Measurements from ENCODE around the gene ARMC9. TPM values are rescaled to one million over a fixed set of nuclear protein-coding genes. Genes with fewer than 3 reads are reported as not detected.

Gene ARMC9
- polyA plus RNA-seq, 3 donors from 2014 or later = 0.94 to 1.1 TPM; not detected in 1

DNA sequence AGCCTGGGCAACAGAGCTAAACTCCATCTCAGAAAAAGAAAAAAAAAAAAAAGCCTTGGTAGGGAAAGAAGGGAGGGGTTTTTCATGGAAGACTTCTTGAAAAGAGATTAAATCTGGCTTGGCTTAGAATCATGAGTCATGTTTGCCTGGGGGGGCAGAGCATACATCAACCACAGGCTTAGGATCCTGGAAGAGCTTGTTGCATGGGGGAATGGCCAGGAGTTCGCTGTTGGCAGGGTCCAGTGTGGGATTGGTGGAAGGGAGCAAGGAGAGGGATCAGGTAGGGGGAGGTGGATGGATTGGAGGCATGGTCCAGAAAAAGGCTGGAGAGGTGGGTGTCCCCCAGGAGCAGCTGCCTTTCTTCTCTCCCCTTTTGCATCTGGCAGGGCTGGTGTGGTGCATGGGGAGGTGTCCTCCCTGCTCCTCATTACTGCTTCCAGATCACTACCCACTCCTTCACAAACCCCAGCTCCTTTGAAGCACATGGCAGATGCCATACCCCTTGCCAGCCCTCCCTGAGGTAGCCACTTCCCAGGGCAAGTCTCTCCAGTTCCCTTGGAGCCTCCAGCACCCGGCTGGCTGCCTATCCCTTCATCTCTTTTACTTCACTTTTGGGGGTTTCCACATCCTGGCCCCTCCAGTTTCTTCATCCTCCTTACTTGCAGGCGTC, 2.5 kb downstream of the ARMC9 start:
- H3K4me3 Mint-ChIP-seq = peak overlapping the region in 2 of 5 donors; percentile 5 to 41
- no peaks in the 10 kb centered on the region for H3K36me3 Mint-ChIP-seq
- H3K27ac Mint-ChIP-seq = peak overlapping the region in 2 of 6 donors; percentile 33 to 52
- no peaks in the 10 kb centered on the region for H3K9me3 Mint-ChIP-seq
- H3K4me1 Mint-ChIP-seq = peaks cover 12 to 18% of the 10 kb centered on the region in 2 donors
- no peak for DNase-seq
- peaks cover 6 to 12% (median 9%) of the 10 kb centered on the region in 3 donors for H3K27me3 Mint-ChIP-seq (ENCODE audit: low read depth in 3 of 3)

DNA sequence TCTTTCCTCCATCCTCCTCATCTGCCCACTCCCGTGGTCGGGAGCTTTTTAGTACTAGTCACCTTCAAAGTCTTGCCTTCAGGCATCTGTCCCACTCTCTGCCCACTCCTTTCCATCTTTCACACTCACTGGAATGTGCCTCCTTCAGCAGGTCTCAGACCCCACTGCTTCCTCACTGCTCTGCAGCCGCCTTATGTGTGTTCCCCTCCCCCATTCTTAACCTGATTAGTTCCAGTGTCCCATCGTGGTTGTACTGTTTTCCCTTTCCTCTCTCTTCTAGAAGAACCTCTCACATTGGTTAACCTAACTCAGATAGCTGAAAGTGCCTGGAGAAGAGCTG, 3.0 kb downstream of the ARMC9 start:
- Mint-ChIP-seq H3K27ac (peak overlapping the region in 1 of 6 donors; percentile 33), H3K4me3 (peak overlapping the region in 1 of 5 donors; percentile 5)

DNA sequence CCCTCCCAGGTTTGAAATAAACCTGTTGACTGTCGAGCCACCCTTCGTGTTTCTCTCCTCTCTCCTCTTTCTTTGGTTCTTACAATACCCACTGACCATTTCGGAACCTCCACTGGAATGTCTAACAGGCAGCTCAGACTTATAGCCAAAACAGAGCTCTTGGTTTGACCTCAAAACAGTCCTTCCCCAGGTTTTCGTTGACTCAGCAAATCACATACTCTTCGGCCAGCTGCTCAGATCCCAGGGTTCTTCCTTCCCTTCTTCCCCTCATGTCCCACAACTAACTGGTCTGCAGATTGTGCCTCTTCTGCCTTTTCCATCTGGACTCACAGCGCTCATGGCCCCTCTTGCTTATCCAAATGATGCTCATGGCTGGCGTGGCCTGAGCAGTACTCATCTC, 4.7 kb downstream of the ARMC9 start:
- no peak overlapping the region for H3K27ac Mint-ChIP-seq
- H3K27me3 Mint-ChIP-seq (ENCODE audit: low read depth in 3 of 3) = peaks cover 3 to 12% (median 5%) of the 10 kb centered on the region in 3 donors
- H3K9me3 Mint-ChIP-seq = no peaks in the 10 kb centered on the region
- H3K4me1 Mint-ChIP-seq = peaks cover 5 to 8% of the 10 kb centered on the region in 2 donors
- no peak for DNase-seq
- no peak overlapping the region for H3K4me3 Mint-ChIP-seq
- no peaks in the 10 kb centered on the region for H3K36me3 Mint-ChIP-seq

More for the DNA sequence above, 3.0 kb downstream of the ARMC9 start:
- DNase-seq = no peak
- H3K36me3 Mint-ChIP-seq = no peaks in the 10 kb centered on the region
- H3K4me1 Mint-ChIP-seq = peaks cover 12 to 18% of the 10 kb centered on the region in 2 donors
- H3K9me3 Mint-ChIP-seq = no peaks in the 10 kb centered on the region
- peaks cover 3 to 12% (median 9%) of the 10 kb centered on the region in 3 donors for H3K27me3 Mint-ChIP-seq (ENCODE audit: low read depth in 3 of 3)

DNA sequence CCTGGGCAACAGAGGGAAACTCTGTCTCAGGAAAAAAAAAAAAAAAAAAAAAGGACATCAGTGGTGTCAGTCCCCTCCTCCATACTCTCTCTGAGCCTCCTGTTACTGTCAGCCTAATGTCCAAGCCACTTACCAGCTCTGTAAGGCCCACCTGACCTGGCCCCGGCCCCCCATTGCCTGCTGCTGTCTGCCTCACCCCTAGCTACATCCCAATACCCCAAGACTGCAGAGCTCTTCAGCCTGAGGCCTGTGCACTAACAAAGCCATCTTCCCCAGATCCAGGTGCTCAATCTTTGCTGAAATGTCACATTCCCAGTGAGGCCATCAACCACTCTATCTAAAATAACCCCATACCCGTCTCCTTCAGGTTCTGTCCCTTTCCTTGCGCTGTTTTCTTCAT, 5.7 kb downstream of the ARMC9 start:
- no peaks in the 10 kb centered on the region for H3K36me3 Mint-ChIP-seq
- no peak overlapping the region for H3K27ac Mint-ChIP-seq
- no peak overlapping the region for H3K4me3 Mint-ChIP-seq
- peaks cover 0 to 2% of the 10 kb centered on the region in 2 donors for H3K4me1 Mint-ChIP-seq
- no peak for DNase-seq
- H3K27me3 Mint-ChIP-seq (ENCODE audit: low read depth in 3 of 3) = peaks cover 1 to 10% (median 3%) of the 10 kb centered on the region in 3 donors
- H3K9me3 Mint-ChIP-seq = no peaks in the 10 kb centered on the region

DNA sequence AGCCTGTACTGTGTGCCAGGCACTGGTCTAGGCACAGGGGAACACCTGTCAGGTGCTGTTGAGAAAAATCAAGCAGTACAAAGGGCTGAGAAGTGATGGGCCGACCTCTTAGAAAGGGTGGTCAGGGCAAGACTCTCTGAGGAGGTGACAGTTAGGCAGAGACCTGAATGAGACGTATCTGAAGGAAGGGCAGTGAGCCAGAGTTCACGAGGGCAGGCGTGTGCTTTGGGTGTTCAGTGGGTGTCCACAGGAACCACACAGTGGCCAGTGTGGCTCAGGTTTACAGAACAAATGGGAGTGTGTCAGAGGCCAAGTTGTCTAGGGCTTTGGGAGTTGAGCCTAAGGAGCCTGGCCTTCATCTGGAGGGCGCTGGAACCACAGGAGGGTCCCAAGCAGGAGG, 6.2 kb downstream of the ARMC9 start:
- no peaks in the 10 kb centered on the region for H3K4me1 Mint-ChIP-seq
- H3K9me3 Mint-ChIP-seq = no peaks in the 10 kb centered on the region
- no peaks in the 10 kb centered on the region for H3K36me3 Mint-ChIP-seq
- DNase-seq = no peak
- no peak overlapping the region for H3K4me3 Mint-ChIP-seq
- H3K27ac Mint-ChIP-seq = no peak overlapping the region
- peaks cover 1 to 8% (median 3%) of the 10 kb centered on the region in 3 donors for H3K27me3 Mint-ChIP-seq (ENCODE audit: low read depth in 3 of 3)

DNA sequence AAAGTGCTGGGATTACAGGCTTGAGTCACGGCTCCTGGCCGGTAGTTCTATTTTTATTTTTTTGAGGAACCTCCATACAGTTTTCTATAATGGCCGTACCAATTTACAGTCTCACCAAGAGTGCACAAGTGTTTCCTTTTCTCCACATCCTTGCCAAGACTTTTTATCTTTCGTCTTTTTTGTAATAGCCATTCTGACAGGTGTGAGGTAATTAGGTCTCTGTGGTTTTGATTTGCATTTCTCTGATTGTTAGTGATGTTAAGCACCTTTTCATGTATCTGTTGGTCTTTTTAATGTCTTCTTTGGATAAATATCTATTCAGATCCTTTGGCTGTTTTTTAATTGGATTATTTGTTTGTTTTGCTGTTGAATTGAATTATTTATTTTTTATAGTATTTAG, 9.3 kb downstream of the ARMC9 start:
- no peaks in the 10 kb centered on the region for H3K36me3 Mint-ChIP-seq
- no peak overlapping the region for H3K4me3 Mint-ChIP-seq
- no peaks in the 10 kb centered on the region for H3K9me3 Mint-ChIP-seq
- H3K4me1 Mint-ChIP-seq = no peaks in the 10 kb centered on the region
- no peak for DNase-seq
- no peak overlapping the region for H3K27ac Mint-ChIP-seq
- peaks cover 0 to 2% (median 0%) of the 10 kb centered on the region in 3 donors for H3K27me3 Mint-ChIP-seq (ENCODE audit: low read depth in 3 of 3)

DNA sequence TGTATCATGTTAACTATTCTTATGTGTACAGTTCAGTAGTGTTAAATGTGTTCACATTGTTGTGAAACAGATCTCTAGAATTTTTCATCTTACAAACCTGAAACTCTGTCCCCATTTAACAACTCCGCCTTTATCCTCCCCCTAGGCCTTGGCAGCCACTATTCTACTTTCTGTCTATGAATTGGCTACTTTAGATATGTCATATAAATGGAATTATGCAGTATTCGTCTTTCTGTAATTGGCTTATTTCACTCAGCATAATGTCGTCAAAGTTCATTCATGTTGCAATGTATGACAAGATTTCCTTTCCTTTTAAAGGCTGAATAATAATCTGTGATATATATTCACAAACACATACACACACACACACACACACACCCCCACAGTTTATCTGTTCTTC, 12.4 kb downstream of the ARMC9 start:
- no peak for DNase-seq
- peaks cover 0 to 4% (median 0%) of the 10 kb centered on the region in 3 donors for H3K27me3 Mint-ChIP-seq (ENCODE audit: low read depth in 3 of 3)
- H3K27ac Mint-ChIP-seq = no peak overlapping the region
- no peak overlapping the region for H3K4me3 Mint-ChIP-seq
- no peaks in the 10 kb centered on the region for H3K4me1 Mint-ChIP-seq
- H3K9me3 Mint-ChIP-seq = no peaks in the 10 kb centered on the region
- H3K36me3 Mint-ChIP-seq = no peaks in the 10 kb centered on the region

DNA sequence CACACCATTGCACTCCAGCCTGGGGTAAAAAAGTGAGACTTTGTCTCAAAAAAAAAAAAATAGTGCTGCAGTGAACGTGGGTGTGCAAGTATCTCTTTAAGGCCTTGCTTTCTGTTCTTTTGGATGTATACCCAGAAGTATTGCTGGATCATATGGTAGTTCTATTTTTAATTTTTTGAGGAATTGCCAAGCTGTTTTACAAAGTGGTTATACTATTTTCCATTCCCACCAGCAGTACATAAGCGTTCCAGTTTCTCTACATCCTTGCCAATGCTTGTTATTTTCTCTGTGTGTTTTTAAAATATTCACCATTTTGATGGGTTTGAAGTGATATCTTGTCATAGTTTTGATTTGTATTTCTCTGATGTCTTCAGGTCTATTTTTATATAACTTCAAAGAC, 13.1 kb downstream of the ARMC9 start:
- no peaks in the 10 kb centered on the region for H3K4me1 Mint-ChIP-seq
- no peak overlapping the region for H3K27ac Mint-ChIP-seq
- H3K27me3 Mint-ChIP-seq (ENCODE audit: low read depth in 3 of 3) = peaks cover 0 to 4% (median 0%) of the 10 kb centered on the region in 3 donors
- H3K4me3 Mint-ChIP-seq = no peak overlapping the region
- no peak for DNase-seq
- H3K9me3 Mint-ChIP-seq = no peaks in the 10 kb centered on the region
- no peaks in the 10 kb centered on the region for H3K36me3 Mint-ChIP-seq

DNA sequence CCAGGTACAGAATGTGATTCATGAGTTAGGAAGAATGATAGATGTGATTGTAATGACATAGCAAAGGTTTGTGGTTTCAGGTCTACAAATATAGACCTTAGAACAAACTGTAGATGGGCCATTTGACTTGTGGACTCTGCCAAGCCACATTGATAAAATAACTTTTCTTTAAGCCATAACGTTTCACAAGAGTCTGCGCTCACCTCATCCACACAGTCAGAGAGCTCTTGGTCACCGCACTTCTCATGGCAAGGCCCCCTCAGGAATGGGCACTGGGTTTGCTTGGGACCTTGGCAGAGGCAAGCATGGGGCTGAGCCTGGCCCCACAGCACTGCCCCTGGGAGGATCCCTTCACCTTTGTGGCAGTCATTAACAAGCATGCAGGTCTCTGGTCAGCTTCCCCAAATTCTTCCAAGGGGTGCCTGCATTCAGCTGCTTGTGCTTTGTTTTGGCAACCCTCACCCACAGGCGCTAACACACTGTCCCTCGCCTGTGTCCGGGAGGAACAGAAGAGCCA, 14.0 kb downstream of the ARMC9 start:
- no peak for DNase-seq
- no peak overlapping the region for H3K27ac Mint-ChIP-seq
- H3K9me3 Mint-ChIP-seq = no peaks in the 10 kb centered on the region
- peaks cover 0 to 4% (median 0%) of the 10 kb centered on the region in 3 donors for H3K27me3 Mint-ChIP-seq (ENCODE audit: low read depth in 3 of 3)
- H3K4me1 Mint-ChIP-seq = no peaks in the 10 kb centered on the region
- no peak overlapping the region for H3K4me3 Mint-ChIP-seq
- no peaks in the 10 kb centered on the region for H3K36me3 Mint-ChIP-seq

DNA sequence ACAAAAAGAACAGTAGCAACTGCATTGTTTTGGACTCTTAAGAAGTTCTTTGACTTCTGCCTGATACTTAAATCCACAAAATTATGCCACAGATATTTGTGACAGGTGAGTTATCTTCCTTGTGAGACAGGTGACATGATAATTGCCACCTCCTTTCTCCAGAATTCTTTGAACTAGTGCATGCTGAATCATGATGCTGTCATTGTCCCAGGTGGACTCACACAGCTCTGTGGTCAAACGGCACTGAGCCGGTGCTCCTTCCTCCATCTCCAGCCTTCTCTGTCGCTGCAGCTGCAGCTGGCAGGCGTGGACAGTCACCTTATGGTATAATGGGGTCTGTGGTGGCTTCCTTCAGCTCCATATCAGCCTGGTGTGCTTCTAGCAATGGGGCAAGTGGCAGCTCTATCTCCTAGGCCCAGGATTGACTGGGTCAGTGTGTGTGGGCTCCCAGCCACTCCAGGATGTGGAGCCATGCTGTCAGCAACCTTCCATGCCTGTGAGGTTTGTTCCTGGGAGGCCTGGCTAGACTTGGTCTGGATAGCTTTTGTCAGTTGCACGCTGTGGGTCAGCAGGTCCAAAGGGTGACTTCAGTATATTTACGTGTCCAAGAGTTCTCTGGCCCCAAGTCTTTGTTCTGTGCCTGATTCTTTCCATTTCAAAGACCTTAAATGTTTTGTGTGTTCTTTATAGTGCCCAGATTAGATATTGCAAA, 15.7 kb downstream of the ARMC9 start:
- peaks cover 0 to 2% (median 0%) of the 10 kb centered on the region in 3 donors for H3K27me3 Mint-ChIP-seq (ENCODE audit: low read depth in 3 of 3)
- no peaks in the 10 kb centered on the region for H3K9me3 Mint-ChIP-seq
- no peak overlapping the region for H3K4me3 Mint-ChIP-seq
- H3K4me1 Mint-ChIP-seq = no peaks in the 10 kb centered on the region
- no peak overlapping the region for H3K27ac Mint-ChIP-seq
- DNase-seq = no peak
- no peaks in the 10 kb centered on the region for H3K36me3 Mint-ChIP-seq

DNA sequence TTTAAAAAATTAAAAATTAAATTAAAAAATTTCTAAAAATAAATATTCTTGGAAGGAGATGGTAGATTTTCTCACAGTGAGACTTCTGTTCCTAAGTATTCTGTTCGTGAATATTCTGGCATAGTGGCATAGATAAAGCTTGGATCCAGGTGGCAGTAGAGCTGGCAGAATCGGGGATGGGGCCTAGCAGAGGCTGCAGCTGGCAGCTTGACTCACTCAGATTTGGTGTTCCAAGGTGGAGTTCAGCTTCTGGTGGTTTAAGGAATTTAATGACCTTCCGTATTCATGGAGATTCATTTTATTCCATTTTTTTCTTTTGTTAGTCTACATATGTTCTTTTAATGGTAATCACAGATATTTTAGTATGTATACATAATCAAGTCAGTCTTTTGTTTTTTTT, 19.9 kb downstream of the ARMC9 start:
- Mint-ChIP-seq H3K4me1 (no peaks in the 10 kb centered on the region), H3K4me3 (no peak overlapping the region), H3K36me3 (peaks cover 0 to 3% (median 0%) of the 10 kb centered on the region in 3 donors), H3K9me3 (no peaks in the 10 kb centered on the region), H3K27ac (no peak overlapping the region), H3K27me3 (ENCODE audit: low read depth in 3 of 3) (peaks cover 0 to 6% (median 1%) of the 10 kb centered on the region in 3 donors)
- DNase-seq = no peak

DNA sequence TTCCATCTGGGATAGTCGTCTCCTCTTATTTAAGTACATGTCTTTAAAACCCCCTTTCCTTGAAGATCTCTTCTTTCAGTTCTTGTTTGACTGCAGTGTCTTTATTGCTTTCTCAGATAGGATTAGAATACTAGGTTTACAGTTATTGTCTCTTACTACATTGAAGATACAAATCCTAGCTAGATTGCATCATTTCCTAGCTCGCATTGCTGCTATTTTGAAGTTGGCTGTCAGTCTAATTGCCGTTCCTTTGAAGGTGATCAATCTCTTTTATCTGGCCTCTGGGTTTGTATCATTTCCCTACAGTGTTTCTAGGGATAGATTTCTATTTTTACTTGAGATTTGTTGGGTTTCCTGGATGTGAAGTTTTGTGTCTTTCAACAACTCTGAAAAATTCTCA, 20.9 kb downstream of the ARMC9 start:
- Mint-ChIP-seq H3K4me3 (no peak overlapping the region), H3K27ac (no peak overlapping the region), H3K4me1 (no peaks in the 10 kb centered on the region), H3K9me3 (no peaks in the 10 kb centered on the region), H3K27me3 (ENCODE audit: low read depth in 3 of 3) (peaks cover 0 to 10% (median 1%) of the 10 kb centered on the region in 3 donors), H3K36me3 (peaks cover 0 to 3% (median 0%) of the 10 kb centered on the region in 3 donors)
- DNase-seq = no peak

DNA sequence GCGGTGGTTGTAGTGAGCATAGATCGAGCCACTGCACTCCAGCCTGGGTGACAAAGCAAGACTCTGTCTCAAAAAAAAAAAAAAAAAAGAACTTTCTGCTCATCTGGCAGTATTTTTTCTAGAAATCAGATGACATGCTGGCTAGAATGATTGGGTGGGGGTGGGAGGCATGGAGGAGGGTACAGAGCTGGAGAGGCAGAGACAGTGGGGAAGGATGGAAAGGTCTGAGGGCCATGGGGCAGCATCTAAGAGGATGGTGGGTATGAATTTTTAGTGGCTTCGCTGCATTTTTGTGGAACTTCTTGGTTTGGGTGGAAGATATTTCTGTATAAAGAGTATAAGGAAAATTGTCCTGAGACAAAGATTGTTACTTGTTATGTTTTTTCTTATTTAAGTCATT, 23.3 kb downstream of the ARMC9 start:
- Mint-ChIP-seq H3K27me3 (ENCODE audit: low read depth in 3 of 3) (peaks cover 0 to 9% (median 1%) of the 10 kb centered on the region in 3 donors), H3K9me3 (no peaks in the 10 kb centered on the region), H3K27ac (no peak overlapping the region), H3K36me3 (peaks cover 0 to 3% (median 0%) of the 10 kb centered on the region in 3 donors), H3K4me3 (no peak overlapping the region), H3K4me1 (no peaks in the 10 kb centered on the region)
- DNase-seq = no peak

DNA sequence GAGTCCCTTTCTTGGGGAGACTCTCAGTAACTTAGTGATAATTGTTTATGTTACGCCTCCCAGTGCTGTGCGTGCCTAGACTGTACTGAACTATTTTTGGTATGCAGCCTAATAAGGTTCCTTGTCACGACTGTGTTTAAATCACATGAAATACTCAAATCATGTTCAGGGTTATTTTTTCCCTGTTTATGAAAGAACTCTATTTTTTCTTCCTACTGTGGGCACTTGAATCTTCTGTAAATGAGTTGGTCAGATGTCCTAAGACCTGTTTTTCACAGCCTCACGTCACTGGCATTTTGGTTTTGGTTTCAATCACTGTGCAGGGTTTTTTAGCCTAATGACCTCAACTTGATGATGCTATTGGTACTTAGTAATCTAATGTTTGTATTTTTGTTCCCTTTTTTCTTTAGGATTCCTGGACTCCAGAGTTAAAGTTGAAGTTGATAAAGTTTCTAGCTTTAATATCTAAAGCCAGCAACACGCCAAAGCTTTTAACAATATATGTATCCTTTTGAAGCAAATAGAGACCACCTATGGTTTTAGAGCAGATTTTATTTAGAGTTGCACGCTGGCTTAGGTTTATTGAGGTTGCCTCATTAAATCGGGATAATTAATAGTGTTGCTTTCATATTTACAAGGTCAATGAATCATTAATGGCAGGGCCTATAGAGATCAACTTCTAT, 24.0 kb downstream of the ARMC9 start:
- H3K27ac Mint-ChIP-seq = no peak overlapping the region
- no peak for DNase-seq
- H3K4me1 Mint-ChIP-seq = no peaks in the 10 kb centered on the region
- H3K9me3 Mint-ChIP-seq = no peaks in the 10 kb centered on the region
- H3K36me3 Mint-ChIP-seq = peaks cover 0 to 3% (median 0%) of the 10 kb centered on the region in 3 donors
- H3K4me3 Mint-ChIP-seq = no peak overlapping the region
- peaks cover 0 to 9% (median 1%) of the 10 kb centered on the region in 3 donors for H3K27me3 Mint-ChIP-seq (ENCODE audit: low read depth in 3 of 3)

Data from immature natural killer cell (primary cell).